Thyroid gland (tissue), 4 donors: ENCODE results near the gene SEC11C. TPM values are rescaled to one million over a fixed set of nuclear protein-coding genes. Genes with fewer than 3 reads are reported as not detected.

Experiments
- DNase-seq, 2 donors: peaks; one replicate each; pipeline ENCODE4 v3.0.0-alpha.2; 2019
- H3K27ac ChIP-seq, 3 donors: fragments of 200-600 bp; sonication (generic); 1 replicate in 2 of 3; 2 replicates in 1 of 3; pipeline ENCODE4 v1.5.1; 2016 to 2019; ENCODE audit warnings: mild to moderate bottlenecking in 1 of 3, moderate library complexity in 1 of 3
- H3K27me3 ChIP-seq: fragments of 200-600 bp; sonication (generic); one replicate; pipeline ENCODE4 v1.5.1; 2019
- H3K36me3 ChIP-seq, 2 donors: fragments of 200-600 bp; sonication (generic); one replicate each; pipeline ENCODE4 v1.5.1; 2016 to 2019
- H3K4me1 ChIP-seq, 2 donors: fragments of 200-600 bp; sonication (generic); one replicate each; pipeline ENCODE4 v1.5.1; 2017 to 2019
- H3K4me3 ChIP-seq, 3 donors: fragments of 200-600 bp; sonication (generic); replicated peaks in 1 of 3; 1 replicate in 2 of 3; 2 replicates in 1 of 3; pipeline ENCODE4 v1.5.1; 2016; ENCODE audit warnings: mild to moderate bottlenecking in 1 of 3
- H3K9me3 ChIP-seq: fragments of 200-600 bp; sonication (generic); one replicate; pipeline ENCODE4 v1.5.1; 2017
- POLR2A ChIP-seq, 2 donors: fragments of 450-650 bp; IDR thresholded peaks; one replicate each; pipeline ENCODE4 v1.6.1; 2017; ENCODE audit warnings: antibody characterized with exemption in 2 of 2, mild to moderate bottlenecking in 2 of 2, moderate library complexity in 1 of 2
- WGBS, 2 donors: methylation state at CpG; one replicate each; pipeline ENCODE4 v1.1.5; 2017; 5-methylcytosine and 5-hydroxymethylcytosine counted together
- intact Hi-C: fragments of 100-400 bp; cut with DNase I; formaldehyde crosslinking; loops from one replicate; pipeline ENCODE4 v1.15.1; 2023
- total RNA-seq, 4 donors: library from RNA; depleted of rRNA; stranded (reverse); fragments of >200 nt; gene quantifications; one replicate each; pipeline ENCODE4 v1.2.3, GENCODE V29; 2016
- TF ChIP-seq, protein P1 (sequence below), 6 experiments: fragments of 200-600 bp in 3 of 6; fragments of 450-650 bp in 3 of 6; sonication (generic) in 3 of 6; IDR thresholded peaks; one replicate each; pipeline ENCODE4 v1.5.1; 2016 to 2019; ENCODE audit warnings: antibody characterized with exemption in 6 of 6, mild to moderate bottlenecking in 2 of 6, inconsistent platforms in 1 of 6, moderate library complexity in 1 of 6

SEC11C gene
- total RNA-seq, 4 donors from 2014 or later, result 62.2 to 198 (median 118) TPM

DNA sequence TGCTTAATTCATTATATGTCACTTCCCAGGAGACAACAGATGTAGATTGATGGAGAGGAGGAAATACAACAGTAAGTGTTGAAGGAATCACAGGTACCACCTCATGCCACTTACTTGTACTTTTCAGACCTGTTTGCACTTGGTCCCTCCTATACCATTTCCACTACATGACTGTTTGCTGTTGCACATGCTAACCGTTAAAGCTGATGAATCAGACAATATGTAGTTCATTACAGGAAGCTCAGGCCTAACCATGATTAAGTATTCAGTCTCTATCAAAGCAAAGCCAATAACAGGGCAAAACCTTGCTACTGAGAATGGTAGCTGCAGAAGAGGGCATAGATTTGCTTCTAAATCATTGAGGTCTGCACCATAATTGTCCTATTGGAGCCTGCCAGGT lies 50.1 kb downstream of the SEC11C start:
- Histone ChIP-seq H3K27ac (no peak overlapping the region), H3K36me3 (no peaks in the 10 kb centered on the region), H3K9me3 (no peaks in the 10 kb centered on the region), H3K27me3 (no peaks in the 10 kb centered on the region), H3K4me3 (no peak overlapping the region), H3K4me1 (no peaks in the 10 kb centered on the region)
- WGBS, 2 donors, result 88 to 94% methylated on average over 1 of the region's 1 CpG
- intact Hi-C loops, result no loop called here
- no peak for TF ChIP-seq POLR2A (IDR thresholded peaks at IDR 0.05)
- TF ChIP-seq, protein P1, sequence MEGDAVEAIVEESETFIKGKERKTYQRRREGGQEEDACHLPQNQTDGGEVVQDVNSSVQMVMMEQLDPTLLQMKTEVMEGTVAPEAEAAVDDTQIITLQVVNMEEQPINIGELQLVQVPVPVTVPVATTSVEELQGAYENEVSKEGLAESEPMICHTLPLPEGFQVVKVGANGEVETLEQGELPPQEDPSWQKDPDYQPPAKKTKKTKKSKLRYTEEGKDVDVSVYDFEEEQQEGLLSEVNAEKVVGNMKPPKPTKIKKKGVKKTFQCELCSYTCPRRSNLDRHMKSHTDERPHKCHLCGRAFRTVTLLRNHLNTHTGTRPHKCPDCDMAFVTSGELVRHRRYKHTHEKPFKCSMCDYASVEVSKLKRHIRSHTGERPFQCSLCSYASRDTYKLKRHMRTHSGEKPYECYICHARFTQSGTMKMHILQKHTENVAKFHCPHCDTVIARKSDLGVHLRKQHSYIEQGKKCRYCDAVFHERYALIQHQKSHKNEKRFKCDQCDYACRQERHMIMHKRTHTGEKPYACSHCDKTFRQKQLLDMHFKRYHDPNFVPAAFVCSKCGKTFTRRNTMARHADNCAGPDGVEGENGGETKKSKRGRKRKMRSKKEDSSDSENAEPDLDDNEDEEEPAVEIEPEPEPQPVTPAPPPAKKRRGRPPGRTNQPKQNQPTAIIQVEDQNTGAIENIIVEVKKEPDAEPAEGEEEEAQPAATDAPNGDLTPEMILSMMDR (IDR thresholded peaks at IDR 0.05), result no peak
- no peak for DNase-seq

DNA sequence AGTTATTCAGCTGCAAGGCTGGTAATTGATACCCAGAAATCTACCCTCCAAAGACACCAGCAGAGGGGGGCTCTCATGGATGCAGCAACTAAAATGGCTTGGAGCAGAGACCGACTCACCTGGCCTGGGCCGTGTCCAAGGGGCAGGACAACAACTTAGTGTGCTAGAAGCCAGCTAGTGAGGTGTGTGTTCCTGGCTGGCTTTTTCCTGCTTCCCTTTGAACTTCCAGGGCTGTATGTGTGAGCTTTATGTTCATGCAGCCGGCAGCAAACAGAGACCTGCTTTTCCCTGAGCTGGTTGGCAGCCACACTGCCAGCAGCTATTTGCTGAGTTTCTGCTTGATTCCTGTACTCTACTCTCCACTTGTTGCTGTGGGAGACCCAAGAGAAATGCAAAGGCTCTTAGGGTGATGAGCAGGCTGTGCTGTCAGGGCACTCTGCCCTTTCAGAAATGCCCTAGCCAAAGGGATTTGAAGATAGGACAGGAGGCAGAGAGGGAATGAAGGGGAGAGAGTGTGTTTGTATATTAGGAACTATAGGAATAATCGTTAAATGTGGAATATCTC lies 56.6 kb downstream of the SEC11C start:
- Histone ChIP-seq H3K9me3 (no peaks in the 10 kb centered on the region), H3K27me3 (no peaks in the 10 kb centered on the region), H3K27ac (no peak overlapping the region), H3K4me3 (no peak overlapping the region), H3K36me3 (no peaks in the 10 kb centered on the region), H3K4me1 (no peaks in the 10 kb centered on the region)
- TF ChIP-seq POLR2A (IDR thresholded peaks at IDR 0.05), result no peak
- TF ChIP-seq, protein P1 (IDR thresholded peaks at IDR 0.05), result no peak
- intact Hi-C loops, result no loop called here
- WGBS, 2 donors, result 70 to 75% methylated on average over 4 of the region's 4 CpGs
- no peak for DNase-seq

DNA sequence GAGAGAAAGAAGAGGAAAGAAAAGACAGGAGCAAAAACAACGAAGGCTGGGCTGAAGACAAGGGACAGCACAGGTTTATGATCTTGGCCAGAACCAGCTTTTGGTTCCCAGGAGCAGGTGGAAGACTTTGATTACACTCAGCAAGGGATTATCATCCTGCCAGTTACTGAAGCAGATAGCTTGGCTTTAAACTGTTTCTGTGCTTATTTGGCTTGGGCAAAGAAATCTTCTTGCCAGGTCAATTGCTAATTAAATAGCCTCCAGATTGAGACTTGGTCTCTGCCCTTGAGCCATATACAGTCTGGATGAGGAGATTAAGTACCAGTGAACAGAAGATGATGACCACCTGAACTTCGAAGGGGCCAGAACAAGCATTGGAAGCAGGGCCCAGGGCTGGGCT lies 58.0 kb downstream of the SEC11C start:
- H3K9me3 ChIP-seq, result no peaks in the 10 kb centered on the region
- H3K27ac ChIP-seq, result no peak overlapping the region
- TF ChIP-seq, protein P1 (IDR thresholded peaks at IDR 0.05), result no peak
- no peak for TF ChIP-seq POLR2A (IDR thresholded peaks at IDR 0.05)
- no peak overlapping the region for H3K4me3 ChIP-seq
- no peak for DNase-seq
- H3K4me1 ChIP-seq, result no peaks in the 10 kb centered on the region
- H3K27me3 ChIP-seq, result no peaks in the 10 kb centered on the region
- intact Hi-C loops, result no loop called here
- WGBS, 2 donors, result 60 to 74% methylated on average over 2 of the region's 2 CpGs
- H3K36me3 ChIP-seq, result no peaks in the 10 kb centered on the region

DNA sequence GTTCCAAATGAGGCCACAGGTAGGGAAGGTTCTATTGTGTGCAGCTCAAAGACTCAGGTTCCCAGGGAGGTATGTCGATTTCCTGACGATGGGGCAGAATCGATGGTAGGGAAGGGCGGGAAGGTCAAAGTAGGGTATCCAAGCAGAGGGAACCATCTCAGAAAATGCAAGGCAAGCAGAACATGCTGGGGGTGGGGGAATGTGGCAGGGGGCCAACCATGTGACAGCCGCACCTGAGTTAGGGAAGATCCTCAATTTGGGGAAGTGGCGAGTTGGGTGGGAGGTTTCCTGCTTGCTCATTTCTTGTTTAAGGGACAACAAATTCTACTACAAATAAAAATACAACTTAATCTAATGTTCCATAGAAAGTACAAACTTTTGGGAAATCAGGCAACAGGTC lies 58.5 kb downstream of the SEC11C start:
- DNase-seq, result no peak

DNA sequence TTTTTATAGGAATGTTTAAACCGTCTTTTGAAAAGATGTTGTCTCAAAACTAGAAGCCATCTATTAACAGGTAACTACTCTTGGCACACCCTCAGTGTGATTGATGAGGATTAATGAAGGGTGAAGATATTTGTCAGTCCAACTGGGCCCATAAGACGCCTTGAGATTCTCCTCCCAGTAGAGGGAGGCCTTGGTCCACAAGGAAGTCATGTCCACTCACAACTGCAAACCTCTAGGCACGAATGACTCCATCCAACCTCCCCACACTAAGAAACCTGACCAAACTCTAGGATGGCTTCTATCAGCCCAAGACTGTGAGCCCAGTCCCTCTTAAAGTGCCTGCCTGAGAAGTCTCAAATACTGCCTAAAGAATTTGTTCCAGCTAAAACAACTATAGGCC lies 61.1 kb downstream of the SEC11C start:
- intact Hi-C loops, result no loop called here
- H3K4me3 ChIP-seq, result no peak overlapping the region
- WGBS, 2 donors, result 79 to 97% methylated on average over 3 of the region's 3 CpGs
- no peaks in the 10 kb centered on the region for H3K27me3 ChIP-seq
- no peaks in the 10 kb centered on the region for H3K36me3 ChIP-seq
- H3K9me3 ChIP-seq, result no peaks in the 10 kb centered on the region
- H3K27ac ChIP-seq, result no peak overlapping the region
- H3K4me1 ChIP-seq, result no peaks in the 10 kb centered on the region
- DNase-seq, result no peak
- TF ChIP-seq, protein P1 (IDR thresholded peaks at IDR 0.05), result no peak
- no peak for TF ChIP-seq POLR2A (IDR thresholded peaks at IDR 0.05)

More for the DNA sequence above, 58.5 kb downstream of the SEC11C start:
- intact Hi-C loops, result no loop called here
- Histone ChIP-seq H3K36me3 (no peaks in the 10 kb centered on the region), H3K9me3 (no peaks in the 10 kb centered on the region), H3K4me1 (no peaks in the 10 kb centered on the region), H3K4me3 (no peak overlapping the region), H3K27ac (no peak overlapping the region), H3K27me3 (no peaks in the 10 kb centered on the region)
- TF ChIP-seq, protein P1 (IDR thresholded peaks at IDR 0.05), result no peak
- no peak for TF ChIP-seq POLR2A (IDR thresholded peaks at IDR 0.05)
- WGBS, 2 donors, result 85 to 90% methylated on average over 6 of the region's 6 CpGs
